ENCODE results near the gene DCTN4. TPM values are rescaled to one million over a fixed set of nuclear protein-coding genes. Genes with fewer than 3 reads are reported as not detected.

Gene DCTN4
- total RNA-seq, 2 donors from 2014 or later, result 68.4 to 87.1 TPM

- Histone ChIP-seq H3K9me3 (no peaks in the 10 kb centered on the region), H3K27me3 (replicated peaks; ENCODE audit: insufficient read depth) (no peaks in the 10 kb centered on the region), H3K4me1 (replicated peaks) (no peaks in the 10 kb centered on the region), H3K4me3 (no peak within 1 kb of the TSS), H3K36me3 (no peaks in the 10 kb centered on the region), H3K27ac (no peak within 1 kb of the TSS)
- DNase-seq (ENCODE audit: low spot score), result no peak
- TF ChIP-seq POLR2A (IDR thresholded peaks at IDR 0.05), result no peak
- no peak for TF ChIP-seq CTCF (IDR thresholded peaks at IDR 0.05)
- TF ChIP-seq POLR2AphosphoS5 (IDR thresholded peaks at IDR 0.05), result no peak
- intact Hi-C loops (cut with DNase I), result loop anchor here (5.0 kb wide), 1 partner anchor 99 kb away; no protein-coding TSS in a partner anchor
- 62% methylated on average over 7 of the region's 7 CpGs for WGBS
These were observed 97.7 kb downstream of the DCTN4 start, which contains the start of gene MYOZ3 for GRCh38 chr5:150661086-150661485. MYOZ3 (plus strand) TSS chr5:150661251; CDS start chr5:150662942, 1,691 bp downstream.

- no peak for DNase-seq (ENCODE audit: low spot score)
- TF ChIP-seq CTCF (IDR thresholded peaks at IDR 0.05) (no peak), POLR2A (IDR thresholded peaks at IDR 0.05) (no peak), POLR2AphosphoS5 (IDR thresholded peaks at IDR 0.05) (no peak)
- H3K27me3 ChIP-seq (replicated peaks; ENCODE audit: insufficient read depth), result no peaks in the 10 kb centered on the region
- H3K4me1 ChIP-seq (replicated peaks), result no peaks in the 10 kb centered on the region
- no peaks in the 10 kb centered on the region for H3K36me3 ChIP-seq
- no peaks in the 10 kb centered on the region for H3K9me3 ChIP-seq
- WGBS, result 51% methylated on average over 4 of the region's 4 CpGs
- H3K4me3 ChIP-seq, result no peak overlapping the region
- intact Hi-C loops (cut with DNase I), result loop anchor here (5.0 kb wide), 1 partner anchor 98 kb away; no protein-coding TSS in a partner anchor
- H3K27ac ChIP-seq, result no peak overlapping the region
These were observed 98.5 kb downstream of the DCTN4 start for GRCh38 chr5:150660108-150660831.

- H3K27ac ChIP-seq, result no peak overlapping the region
- intact Hi-C loops (cut with DNase I), result loop anchor here (5.0 kb wide), 1 partner anchor 97 kb away; no protein-coding TSS in a partner anchor
- H3K27me3 ChIP-seq (replicated peaks; ENCODE audit: insufficient read depth), result no peaks in the 10 kb centered on the region
- no peak for DNase-seq (ENCODE audit: low spot score)
- H3K4me3 ChIP-seq, result no peak overlapping the region
- TF ChIP-seq POLR2AphosphoS5 (IDR thresholded peaks at IDR 0.05) (no peak), CTCF (IDR thresholded peaks at IDR 0.05) (no peak), POLR2A (IDR thresholded peaks at IDR 0.05) (no peak)
- H3K4me1 ChIP-seq (replicated peaks), result no peaks in the 10 kb centered on the region
- no peaks in the 10 kb centered on the region for H3K36me3 ChIP-seq
- 83% methylated on average over 11 of the region's 11 CpGs for WGBS
- H3K9me3 ChIP-seq, result no peaks in the 10 kb centered on the region
These were observed 99.3 kb downstream of the DCTN4 start for GRCh38 chr5:150659360-150660107.

- Histone ChIP-seq H3K4me3 (no peak overlapping the region), H3K36me3 (no peaks in the 10 kb centered on the region), H3K9me3 (no peaks in the 10 kb centered on the region), H3K4me1 (replicated peaks) (no peaks in the 10 kb centered on the region), H3K27me3 (replicated peaks; ENCODE audit: insufficient read depth) (no peaks in the 10 kb centered on the region), H3K27ac (no peak overlapping the region)
- intact Hi-C loops (cut with DNase I), result no loop called here
- DNase-seq (ENCODE audit: low spot score), result no peak
- TF ChIP-seq CTCF (IDR thresholded peaks at IDR 0.05) (no peak), POLR2AphosphoS5 (IDR thresholded peaks at IDR 0.05) (no peak), POLR2A (IDR thresholded peaks at IDR 0.05) (no peak)
- 61% methylated on average over 3 of the region's 3 CpGs for WGBS
These were observed 100.0 kb downstream of the DCTN4 start for GRCh38 chr5:150658699-150659265.

Other genes with a start within 250 kb of the DCTN4 start
- gene SYNPO, start 118.4 kb downstream of the DCTN4 start, total RNA-seq, result 10 to 100 TPM; 13.7 to 61.0 TPM
- gene MYOZ3, start 97.8 kb downstream of the DCTN4 start, total RNA-seq, result 10 to 100 TPM in 1 of 2 donors, 1 to 10 TPM in 1; 1.2 to 14.1 TPM
- 10 to 100 TPM; 33.6 to 40.3 TPM for gene RBM22, start 58.0 kb downstream of the DCTN4 start, total RNA-seq
- gene SMIM3, start 19.7 kb upstream of the DCTN4 start, total RNA-seq, result 10 to 100 TPM; 21.2 to 26.5 TPM
- gene IRGM, start 87.5 kb upstream of the DCTN4 start, total RNA-seq, result under 1 TPM in 1 of 2 donors, not detected in 1; 0.68 TPM
- 1 to 10 TPM; 4.6 to 6.7 TPM for gene ZNF300, start 146.0 kb upstream of the DCTN4 start, total RNA-seq